NCI-H1092 treated with DMSO at 0.1 percent for 48 hours (cell line): ENCODE measurements around the gene ST3GAL5.

Source experiments
- DNase-seq: peaks from one replicate; lab custom pipeline; 2025; lab: John Stamatoyannopoulos, UW

ST3GAL5 gene

GRCh38 chr2:85866165-85866659, 22.6 kb downstream of the ST3GAL5 start:
- no peak for DNase-seq

- DNase-seq = no peak
Measured at GRCh38 chr2:85865539-85866164, 23.1 kb downstream of the ST3GAL5 start.

- DNase-seq = no peak
Measured at GRCh38 chr2:85864654-85865053, 24.1 kb downstream of the ST3GAL5 start.

GRCh38 chr2:85862426-85862825, 26.4 kb downstream of the ST3GAL5 start:
- no peak for DNase-seq

GRCh38 chr2:85861650-85862049, 27.1 kb downstream of the ST3GAL5 start:
- no peak for DNase-seq

GRCh38 chr2:85861180-85861579, 27.6 kb downstream of the ST3GAL5 start:
- DNase-seq = no peak

GRCh38 chr2:85858841-85859240, 29.9 kb downstream of the ST3GAL5 start:
- no peak for DNase-seq

- DNase-seq = no peak
Measured at GRCh38 chr2:85854897-85855296, 33.9 kb downstream of the ST3GAL5 start.

- no peak for DNase-seq
Measured at GRCh38 chr2:85854166-85854509, 34.7 kb downstream of the ST3GAL5 start.

- DNase-seq = no peak
Measured at GRCh38 chr2:85853499-85854165, 35.2 kb downstream of the ST3GAL5 start.

GRCh38 chr2:85852937-85853498, 35.8 kb downstream of the ST3GAL5 start:
- DNase-seq = no peak

- DNase-seq = no peak
Measured at GRCh38 chr2:85852152-85852840, 36.5 kb downstream of the ST3GAL5 start.

- DNase-seq = no peak
Measured at GRCh38 chr2:85851253-85852151, 37.3 kb downstream of the ST3GAL5 start.

- no peak for DNase-seq
Measured at GRCh38 chr2:85850451-85850850, 38.3 kb downstream of the ST3GAL5 start.

GRCh38 chr2:85847051-85847588, 41.7 kb downstream of the ST3GAL5 start:
- DNase-seq = no peak

- no peak for DNase-seq
Measured at GRCh38 chr2:85846411-85846810, 42.4 kb downstream of the ST3GAL5 start.

GRCh38 chr2:85844486-85844885, 44.3 kb downstream of the ST3GAL5 start:
- no peak for DNase-seq

GRCh38 chr2:85843543-85843942, 45.2 kb downstream of the ST3GAL5 start:
- DNase-seq = no peak

- DNase-seq = no peak
Measured at GRCh38 chr2:85840091-85840490, 48.7 kb downstream of the ST3GAL5 start.

- DNase-seq = no peak
Measured at GRCh38 chr2:85839461-85839860, 49.3 kb downstream of the ST3GAL5 start.

GRCh38 chr2:85838641-85839040, 50.1 kb downstream of the ST3GAL5 start:
- DNase-seq = no peak

- no peak for DNase-seq
Measured at GRCh38 chr2:85838181-85838580, 50.6 kb downstream of the ST3GAL5 start.
